ENCODE results near the gene ENC1.

- TF ChIP-seq POLR2AphosphoS5 (IDR thresholded peaks at IDR 0.05; ENCODE audit: borderline replicate concordance, low read depth, low read length) (no peak), EZH2 (IDR thresholded peaks at IDR 0.05) (no peak)
These were observed 2.6 kb upstream of the ENC1 start for GRCh38 chr5:74643111-74643562.
